SU-DHL-6 (cell line): Measurements from ENCODE around the gene NPB.

Experiments used
- EZH2phosphoT487 ChIP-seq: fragments of 200-600 bp; sonication (generic), shearing (Covaris generic); conservative IDR thresholded peaks from 2 replicates; pipeline ENCODE4 v1.6.1; 2018; ENCODE audit warnings: mild to moderate bottlenecking, antibody characterized with exemption, low read length, moderate library complexity, mixed read lengths
- TF ChIP-seq, protein P1 (sequence below): fragments of 200-600 bp; sonication (generic); IDR thresholded peaks from one replicate; pipeline ENCODE4 v1.5.1; 2017; ENCODE audit warnings: antibody characterized with exemption, mild to moderate bottlenecking, low read length, moderate library complexity; ENCODE audit not compliant: insufficient read depth, poor library complexity, severe bottlenecking

DNA sequence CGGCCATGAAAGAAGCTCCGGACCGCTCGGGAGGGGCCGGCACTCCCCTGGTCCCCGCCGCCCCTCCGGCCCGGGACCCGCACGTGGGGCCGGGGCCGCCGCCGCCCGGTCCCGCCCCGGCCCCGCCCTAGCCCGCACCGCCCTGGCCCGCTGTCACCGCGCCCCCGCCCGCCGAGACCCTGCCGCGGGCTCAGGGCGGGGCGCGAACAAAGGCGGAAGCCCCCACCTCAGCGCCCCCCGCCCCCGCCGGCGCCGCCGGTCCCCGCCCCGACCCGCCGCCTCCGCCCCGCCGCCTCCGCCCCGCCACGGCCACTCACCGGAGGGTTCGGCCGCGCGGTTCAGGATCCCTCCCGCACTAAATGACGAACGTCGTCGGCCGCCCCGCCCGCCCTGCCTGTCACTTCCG, 31.1 kb upstream of the NPB start, which contains the start of gene ARHGDIA:
- TF ChIP-seq, protein P1, sequence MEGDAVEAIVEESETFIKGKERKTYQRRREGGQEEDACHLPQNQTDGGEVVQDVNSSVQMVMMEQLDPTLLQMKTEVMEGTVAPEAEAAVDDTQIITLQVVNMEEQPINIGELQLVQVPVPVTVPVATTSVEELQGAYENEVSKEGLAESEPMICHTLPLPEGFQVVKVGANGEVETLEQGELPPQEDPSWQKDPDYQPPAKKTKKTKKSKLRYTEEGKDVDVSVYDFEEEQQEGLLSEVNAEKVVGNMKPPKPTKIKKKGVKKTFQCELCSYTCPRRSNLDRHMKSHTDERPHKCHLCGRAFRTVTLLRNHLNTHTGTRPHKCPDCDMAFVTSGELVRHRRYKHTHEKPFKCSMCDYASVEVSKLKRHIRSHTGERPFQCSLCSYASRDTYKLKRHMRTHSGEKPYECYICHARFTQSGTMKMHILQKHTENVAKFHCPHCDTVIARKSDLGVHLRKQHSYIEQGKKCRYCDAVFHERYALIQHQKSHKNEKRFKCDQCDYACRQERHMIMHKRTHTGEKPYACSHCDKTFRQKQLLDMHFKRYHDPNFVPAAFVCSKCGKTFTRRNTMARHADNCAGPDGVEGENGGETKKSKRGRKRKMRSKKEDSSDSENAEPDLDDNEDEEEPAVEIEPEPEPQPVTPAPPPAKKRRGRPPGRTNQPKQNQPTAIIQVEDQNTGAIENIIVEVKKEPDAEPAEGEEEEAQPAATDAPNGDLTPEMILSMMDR, result no peak
- no peak for TF ChIP-seq EZH2phosphoT487
